ENCODE results near the gene NUFIP1. TPM values are rescaled to one million over a fixed set of nuclear protein-coding genes. Genes with fewer than 3 reads are reported as not detected.

NUFIP1 gene
- total and polyA plus RNA-seq, 11 donors = 1.4 to 4.9 (median 3.0) TPM

DNA sequence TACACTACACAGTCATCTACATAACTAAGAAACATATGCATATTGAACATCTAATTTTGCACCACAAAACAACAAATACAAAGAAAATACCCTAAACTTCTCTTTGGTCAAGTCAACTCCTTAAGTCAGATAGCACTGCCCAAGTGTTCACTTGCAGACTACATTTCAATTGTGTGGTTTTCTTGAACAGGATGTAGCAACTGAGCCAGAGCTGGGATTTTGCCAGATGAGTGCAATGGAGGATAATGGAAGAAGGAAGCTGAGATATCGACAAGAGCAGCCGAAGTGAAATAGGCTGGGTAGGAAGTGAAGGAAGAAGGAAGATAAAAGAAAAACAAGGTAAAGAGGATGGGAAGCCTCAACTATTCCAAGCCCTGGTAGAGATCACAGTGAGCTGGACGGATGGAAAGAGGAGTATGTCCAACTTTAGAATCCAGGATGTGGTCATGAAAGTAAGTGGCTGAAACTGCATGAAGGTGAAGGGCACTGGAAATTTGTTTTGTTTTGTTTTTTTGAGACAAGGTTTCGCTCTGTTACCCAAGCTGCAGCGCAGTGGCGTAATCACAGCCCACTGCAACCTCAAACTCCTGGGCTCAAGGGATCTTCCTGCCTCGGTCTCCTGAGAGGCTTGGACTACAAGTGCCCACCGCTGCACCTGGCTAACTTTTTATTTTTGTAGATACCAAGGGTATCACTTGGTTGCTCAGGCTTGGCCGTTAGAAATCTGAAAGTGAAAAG, 15.0 kb downstream of the NUFIP1 start:
- H3K36me3 ChIP-seq = peaks cover 0 to 39% (median 29%) of the 10 kb centered on the region in 9 donors
- H3K4me3 ChIP-seq = no peak overlapping the region
- no peaks in the 10 kb centered on the region for H3K9me3 ChIP-seq
- ATAC-seq (peak; percentile 10 to 70 (median 58)), DNase-seq (peak in 4 of 5 donors; percentile 40 to 57 (median 54))
- H3K27me3 ChIP-seq = no peaks in the 10 kb centered on the region
- intact Hi-C loops (cut with DNase I) = loop anchor here in 8 of 10 donors (5.0 to 10.0 kb wide), 6 partner anchors 57 to 1069 kb away; partner anchors contain the start of gene TSC22D1 (in 2 of the 8)
- peaks cover 0 to 26% (median 6%) of the 10 kb centered on the region in 12 donors for H3K4me1 ChIP-seq
- H3K27ac ChIP-seq = peak overlapping the region in 2 of 12 donors; percentile 22 to 35
- WGBS, 4 donors = 63 to 69% (median 66%) methylated on average over 9 of the region's 9 CpGs
- TF ChIP-seq, protein P1, sequence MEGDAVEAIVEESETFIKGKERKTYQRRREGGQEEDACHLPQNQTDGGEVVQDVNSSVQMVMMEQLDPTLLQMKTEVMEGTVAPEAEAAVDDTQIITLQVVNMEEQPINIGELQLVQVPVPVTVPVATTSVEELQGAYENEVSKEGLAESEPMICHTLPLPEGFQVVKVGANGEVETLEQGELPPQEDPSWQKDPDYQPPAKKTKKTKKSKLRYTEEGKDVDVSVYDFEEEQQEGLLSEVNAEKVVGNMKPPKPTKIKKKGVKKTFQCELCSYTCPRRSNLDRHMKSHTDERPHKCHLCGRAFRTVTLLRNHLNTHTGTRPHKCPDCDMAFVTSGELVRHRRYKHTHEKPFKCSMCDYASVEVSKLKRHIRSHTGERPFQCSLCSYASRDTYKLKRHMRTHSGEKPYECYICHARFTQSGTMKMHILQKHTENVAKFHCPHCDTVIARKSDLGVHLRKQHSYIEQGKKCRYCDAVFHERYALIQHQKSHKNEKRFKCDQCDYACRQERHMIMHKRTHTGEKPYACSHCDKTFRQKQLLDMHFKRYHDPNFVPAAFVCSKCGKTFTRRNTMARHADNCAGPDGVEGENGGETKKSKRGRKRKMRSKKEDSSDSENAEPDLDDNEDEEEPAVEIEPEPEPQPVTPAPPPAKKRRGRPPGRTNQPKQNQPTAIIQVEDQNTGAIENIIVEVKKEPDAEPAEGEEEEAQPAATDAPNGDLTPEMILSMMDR (IDR thresholded peaks at IDR 0.05) = no peak
- no peak for TF ChIP-seq POLR2A (IDR thresholded peaks at IDR 0.05)

GRCh38 chr13:44972956-44973581, 16.2 kb downstream of the NUFIP1 start:
- H3K4me1 ChIP-seq = peaks cover 0 to 27% (median 6%) of the 10 kb centered on the region in 12 donors
- no peaks in the 10 kb centered on the region for H3K27me3 ChIP-seq
- no peak overlapping the region for H3K4me3 ChIP-seq
- no peak overlapping the region for H3K27ac ChIP-seq
- H3K36me3 ChIP-seq = peaks cover 0 to 27% (median 18%) of the 10 kb centered on the region in 9 donors
- 3 to 14% (median 5%) methylated on average over 3 of the region's 3 CpGs for WGBS, 4 donors
- H3K9me3 ChIP-seq = no peaks in the 10 kb centered on the region
- intact Hi-C loops (cut with DNase I) = loop anchor here in 8 of 10 donors (2.0 to 10.0 kb wide), 7 partner anchors 56 to 1068 kb away; partner anchors contain the start of gene TSC22D1 (in 2 of the 8)
- no peak for TF ChIP-seq POLR2A (IDR thresholded peaks at IDR 0.05)
- TF ChIP-seq, protein P1 (IDR thresholded peaks at IDR 0.05) = peak; percentile 48 to 73 (median 62)
- no peak for ATAC-seq
- DNase-seq = no peak

- Histone ChIP-seq H3K4me1 (peaks cover 0 to 27% (median 6%) of the 10 kb centered on the region in 12 donors), H3K4me3 (no peak overlapping the region), H3K27me3 (no peaks in the 10 kb centered on the region), H3K9me3 (no peaks in the 10 kb centered on the region), H3K36me3 (peaks cover 0 to 16% (median 6%) of the 10 kb centered on the region in 9 donors), H3K27ac (no peak overlapping the region)
- no peak for ATAC-seq
- DNase-seq = no peak
- WGBS, 4 donors = 87 to 94% (median 89%) methylated on average over 7 of the region's 7 CpGs
- intact Hi-C loops (cut with DNase I) = loop anchor here in 9 of 10 donors (2.0 to 10.0 kb wide), 9 partner anchors 55 to 1067 kb away; partner anchors contain the start of gene TSC22D1 (in 2 of the 9)
- TF ChIP-seq, protein P1 (IDR thresholded peaks at IDR 0.05) = no peak
Observed at GRCh38 chr13:44971656-44972595, 17.3 kb downstream of the NUFIP1 start.
